Esophagus (tissue), 2 donors: ENCODE measurements around the gene UBE2L6. TPM values are rescaled to one million over a fixed set of nuclear protein-coding genes. Genes with fewer than 3 reads are reported as not detected.
A peak's percentile ranks its signal among the peaks of the same experiment; 100 is the strongest.

Experiments used
- H3K27ac ChIP-seq, 2 donors: one replicate each; pipeline ENCODE4 v1.5.1; 2013; ENCODE audit warnings: low read depth in 2 of 2, mild to moderate bottlenecking in 2 of 2, inconsistent platforms in 1 of 2, low read length in 1 of 2, moderate library complexity in 1 of 2
- H3K27me3 ChIP-seq, 2 donors: one replicate each; pipeline ENCODE4 v1.6.1; 2013; ENCODE audit warnings: low read length in 2 of 2, control low read depth in 1 of 2, mild to moderate bottlenecking in 1 of 2; ENCODE audit not compliant: insufficient read depth in 2 of 2, control insufficient read depth in 1 of 2
- H3K36me3 ChIP-seq, 2 donors: one replicate each; pipeline ENCODE4 v1.6.1; 2013; ENCODE audit warnings: low read length in 1 of 2; ENCODE audit not compliant: control insufficient read depth in 2 of 2, insufficient read depth in 2 of 2
- H3K4me1 ChIP-seq, 2 donors: one replicate each; pipeline ENCODE4 v1.6.1; 2013; ENCODE audit warnings: low read length in 1 of 2; ENCODE audit not compliant: control insufficient read depth in 2 of 2, insufficient read depth in 2 of 2
- H3K4me3 ChIP-seq, 2 donors: one replicate each; pipeline ENCODE4 v1.5.1; 2013; ENCODE audit warnings: low read length in 2 of 2, mild to moderate bottlenecking in 2 of 2, low read depth in 1 of 2, moderate library complexity in 1 of 2
- H3K9me3 ChIP-seq, 2 donors: one replicate each; pipeline ENCODE4 v1.6.1; 2013; ENCODE audit warnings: mild to moderate bottlenecking in 2 of 2, low read depth in 1 of 2, low read length in 1 of 2, moderate library complexity in 1 of 2; ENCODE audit not compliant: control insufficient read depth in 2 of 2, insufficient read depth in 1 of 2
- WGBS, 2 donors: extraction: QIAGEN DNeasy Blood & Tissue Kit; methylation state at CpG; one replicate each; pipeline ENCODE4 v1.1.7; 2013; 5-methylcytosine and 5-hydroxymethylcytosine counted together
- polyA plus RNA-seq, 2 donors: library from polyadenylated mRNA; stranded (reverse); fragments of 200-250 nt; gene quantifications; one replicate each; pipeline ENCODE4 v1.2.3, GENCODE V29; 2013
- donor health status: healthy with polysubstance abuse.
- donor health status: Bipolar disorder and iron deficiency.

UBE2L6 gene
- polyA plus RNA-seq, 2 donors = 10.3 to 28.1 TPM

GRCh38 chr11:57598831-57599155, 31.3 kb upstream of the UBE2L6 start:
- H3K4me3 ChIP-seq = peak overlapping the region in 1 of 2 donors; percentile 52
- 58 to 71% methylated on average over 5 of the region's 5 CpGs for WGBS, 2 donors
- H3K9me3 ChIP-seq = no peaks in the 10 kb centered on the region
- peaks cover 0 to 2% of the 10 kb centered on the region in 2 donors for H3K4me1 ChIP-seq
- H3K27ac ChIP-seq = peak overlapping the region; percentile 71 to 86
- no peaks in the 10 kb centered on the region for H3K27me3 ChIP-seq
- no peaks in the 10 kb centered on the region for H3K36me3 ChIP-seq

DNA sequence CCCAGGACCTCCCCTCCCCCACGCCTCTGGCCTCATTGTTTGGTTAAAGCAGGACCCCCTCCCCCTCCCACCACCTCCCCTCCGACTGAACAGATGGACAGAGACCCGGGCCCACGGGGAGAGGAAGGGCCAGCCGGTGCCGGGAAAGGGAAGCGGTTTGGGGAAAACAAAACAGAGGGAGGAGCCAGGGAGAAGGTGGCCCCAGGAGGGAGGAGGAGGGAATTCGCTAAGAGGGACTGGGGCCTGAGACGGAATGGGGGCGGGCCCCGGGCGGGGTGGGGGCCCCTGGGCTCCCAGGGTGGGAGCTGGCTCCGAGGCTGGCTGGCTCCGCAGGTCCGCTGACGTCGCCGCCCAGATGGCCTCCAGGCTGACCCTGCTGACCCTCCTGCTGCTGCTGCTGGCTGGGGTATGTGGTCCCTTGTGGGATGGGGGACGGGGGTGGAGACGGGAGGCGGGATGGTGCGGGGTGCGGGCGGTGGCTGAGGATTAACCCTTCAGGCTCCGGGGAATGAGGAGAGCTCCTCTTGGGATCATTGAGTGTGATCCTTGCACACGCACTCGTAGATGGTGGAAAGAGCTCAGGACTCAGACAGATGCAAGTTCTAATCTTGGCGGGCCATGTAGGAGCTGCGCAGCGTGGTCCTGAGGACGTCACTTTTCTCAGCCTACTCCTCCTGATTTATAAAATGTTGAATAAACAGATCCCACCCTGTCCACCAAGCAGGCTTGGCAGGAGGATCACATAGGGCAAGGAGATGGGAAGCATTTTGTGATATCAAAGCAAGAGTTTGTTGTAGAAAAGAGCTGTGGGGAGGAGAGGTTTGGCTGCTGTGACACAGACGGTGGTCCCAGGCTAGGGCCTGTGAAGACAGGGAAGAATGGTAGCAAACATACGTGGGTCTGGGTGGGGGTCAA, 30.7 kb upstream of the UBE2L6 start:
- H3K27ac ChIP-seq = peak overlapping the region; percentile 71 to 86
- 4 to 6% methylated on average over 28 to 33 of the region's 33 CpGs for WGBS, 2 donors

GRCh38 chr11:57597461-57597915, 30.0 kb upstream of the UBE2L6 start, which contains the start of gene SERPING1:
Gene SERPING1 (plus strand): TSS chr11:57597685. CDS start chr11:57598271, 586 bp downstream.
- WGBS, 2 donors = 17 to 22% methylated on average over 9 to 10 of the region's 10 CpGs

More for the DNA sequence above, 30.7 kb upstream of the UBE2L6 start:
- no peaks in the 10 kb centered on the region for H3K27me3 ChIP-seq
- H3K9me3 ChIP-seq = no peaks in the 10 kb centered on the region
- H3K4me1 ChIP-seq = peaks cover 0 to 2% of the 10 kb centered on the region in 2 donors
- no peaks in the 10 kb centered on the region for H3K36me3 ChIP-seq
- peak overlapping the region; percentile 28 to 52 for H3K4me3 ChIP-seq

DNA sequence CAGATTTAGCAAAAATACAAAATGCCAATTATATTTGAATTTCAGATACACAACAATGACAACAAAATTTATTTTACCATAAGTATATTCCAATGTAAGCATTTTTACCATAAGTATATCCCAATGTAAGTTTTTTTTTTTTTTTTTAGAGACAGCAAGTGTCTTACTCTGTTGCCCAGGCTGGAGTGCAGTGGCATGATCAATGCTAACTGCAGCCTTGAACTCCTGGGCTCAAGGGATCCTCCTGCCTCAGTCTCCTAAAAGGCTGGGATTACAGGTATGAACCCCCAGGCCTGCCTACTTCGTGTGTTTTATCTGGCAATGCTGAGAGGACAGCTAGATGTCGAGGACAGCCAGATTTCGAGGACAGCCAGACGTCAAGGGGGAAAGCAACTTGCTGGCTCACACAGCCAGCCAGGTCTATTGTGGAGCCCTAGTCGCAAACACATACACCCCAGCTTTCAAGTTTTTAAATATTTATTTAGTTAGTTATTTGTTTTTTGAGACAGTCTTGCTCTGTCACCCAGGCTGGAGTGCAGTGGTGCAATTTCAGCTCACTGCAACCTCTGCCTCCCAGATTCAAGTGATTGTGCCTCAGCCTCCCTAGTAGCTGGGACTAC, 28.9 kb upstream of the UBE2L6 start:
- H3K4me3 ChIP-seq = no peak overlapping the region
- peaks cover 0 to 2% of the 10 kb centered on the region in 2 donors for H3K4me1 ChIP-seq
- WGBS, 2 donors = 70 to 81% methylated on average over 5 of the region's 5 CpGs
- no peaks in the 10 kb centered on the region for H3K36me3 ChIP-seq
- H3K9me3 ChIP-seq = no peaks in the 10 kb centered on the region
- no peaks in the 10 kb centered on the region for H3K27me3 ChIP-seq
- H3K27ac ChIP-seq = peak overlapping the region in 1 of 2 donors; percentile 71

More at GRCh38 chr11:57597461-57597915, 30.0 kb upstream of the UBE2L6 start, which contains the start of gene SERPING1:
- no peaks in the 10 kb centered on the region for H3K27me3 ChIP-seq
- no peaks in the 10 kb centered on the region for H3K36me3 ChIP-seq
- no peaks in the 10 kb centered on the region for H3K9me3 ChIP-seq
- H3K4me1 ChIP-seq = peaks cover 0 to 2% of the 10 kb centered on the region in 2 donors
- H3K27ac ChIP-seq = peak within 1 kb of the TSS; percentile 71 to 86
- peak within 1 kb of the TSS; percentile 28 to 52 for H3K4me3 ChIP-seq

- no peaks in the 10 kb centered on the region for H3K9me3 ChIP-seq
- no peaks in the 10 kb centered on the region for H3K36me3 ChIP-seq
- 85 to 92% methylated on average over 3 of the region's 3 CpGs for WGBS, 2 donors
- H3K27ac ChIP-seq = no peak overlapping the region
- H3K4me3 ChIP-seq = no peak overlapping the region
- H3K4me1 ChIP-seq = no peaks in the 10 kb centered on the region
- no peaks in the 10 kb centered on the region for H3K27me3 ChIP-seq
Observed at GRCh38 chr11:57588046-57588710, 20.7 kb upstream of the UBE2L6 start.

- Histone ChIP-seq H3K9me3 (no peaks in the 10 kb centered on the region), H3K4me1 (no peaks in the 10 kb centered on the region), H3K27ac (no peak overlapping the region), H3K27me3 (no peaks in the 10 kb centered on the region), H3K36me3 (no peaks in the 10 kb centered on the region), H3K4me3 (no peak overlapping the region)
- WGBS, 2 donors = 45 to 47% methylated on average over 2 of the region's 2 CpGs
Observed at GRCh38 chr11:57586711-57587245, 19.3 kb upstream of the UBE2L6 start.

DNA sequence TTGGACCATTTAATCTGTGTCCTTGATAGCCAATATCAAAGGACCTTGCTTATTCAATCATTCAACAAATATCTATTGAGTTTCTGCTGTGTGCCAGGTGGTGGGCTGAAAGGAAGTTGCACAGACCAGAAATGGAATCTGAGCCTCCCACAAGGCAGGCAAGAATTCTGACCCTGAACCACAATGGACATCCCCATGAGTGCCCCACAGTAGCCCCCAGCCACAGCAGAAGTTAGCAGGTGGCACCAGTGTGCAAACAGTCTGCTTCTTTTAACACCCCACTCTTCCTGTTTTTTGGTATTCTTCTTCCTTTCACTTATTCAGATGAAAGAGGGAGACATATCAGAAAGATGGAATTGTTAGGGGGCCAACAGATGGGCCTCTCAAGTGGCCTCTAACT, 17.8 kb upstream of the UBE2L6 start:
- Histone ChIP-seq H3K36me3 (no peaks in the 10 kb centered on the region), H3K4me1 (no peaks in the 10 kb centered on the region), H3K27me3 (no peaks in the 10 kb centered on the region), H3K27ac (no peak overlapping the region), H3K9me3 (no peaks in the 10 kb centered on the region), H3K4me3 (no peak overlapping the region)

- Histone ChIP-seq H3K4me1 (no peaks in the 10 kb centered on the region), H3K9me3 (no peaks in the 10 kb centered on the region), H3K4me3 (no peak overlapping the region), H3K27ac (no peak overlapping the region), H3K36me3 (no peaks in the 10 kb centered on the region), H3K27me3 (no peaks in the 10 kb centered on the region)
- 85 to 90% methylated on average over 9 of the region's 9 CpGs for WGBS, 2 donors
Observed at GRCh38 chr11:57584341-57584740, 16.9 kb upstream of the UBE2L6 start.

- H3K27me3 ChIP-seq = no peaks in the 10 kb centered on the region
- H3K4me1 ChIP-seq = no peaks in the 10 kb centered on the region
- H3K27ac ChIP-seq = no peak overlapping the region
- WGBS, 2 donors = 57 to 69% methylated on average over 4 of the region's 4 CpGs
- H3K36me3 ChIP-seq = no peaks in the 10 kb centered on the region
- no peaks in the 10 kb centered on the region for H3K9me3 ChIP-seq
- no peak overlapping the region for H3K4me3 ChIP-seq
Observed at GRCh38 chr11:57574061-57574460, 6.6 kb upstream of the UBE2L6 start.
